Ovary (tissue), 9 donors: ENCODE results near the gene GRIK4. TPM values are rescaled to one million over a fixed set of nuclear protein-coding genes. Genes with fewer than 3 reads are reported as not detected.

ENCODE experiments used
- DNase-seq, 5 donors: peaks; one replicate each; pipeline ENCODE4 v3.0.0-alpha.2; 2019 to 2020
- H3K27ac ChIP-seq, 2 donors: fragments of 200-600 bp; one replicate each; pipeline versions ENCODE4 v1.5.1 to v1.8.0; 2019 to 2022
- H3K27me3 ChIP-seq: fragments of 200-600 bp; one replicate; pipeline ENCODE4 v1.8.0; 2022
- H3K36me3 ChIP-seq: fragments of 200-600 bp; sonication (generic); one replicate; pipeline ENCODE4 v1.5.1; 2019
- H3K4me1 ChIP-seq: one replicate; pipeline ENCODE4 v1.8.1; 2013; ENCODE audit warnings: mild to moderate bottlenecking, moderate library complexity; ENCODE audit not compliant: insufficient read depth
- H3K4me3 ChIP-seq: fragments of 200-600 bp; sonication (generic); one replicate; pipeline ENCODE4 v1.5.1; 2017
- H3K9me3 ChIP-seq, 2 donors: fragments of 200-600 bp in 1 of 2; sonication (generic) in 1 of 2; one replicate each; pipeline versions ENCODE4 v1.5.1 to v1.8.1; 2013 to 2019; ENCODE audit warnings: mild to moderate bottlenecking in 1 of 2, moderate library complexity in 1 of 2
- CTCF ChIP-seq, 3 donors: fragments of 450-650 bp in 2 of 3; fragments of 200-600 bp in 1 of 3; IDR thresholded peaks; one replicate each; pipeline versions ENCODE4 v1.5.1 to v1.8.0; 2016 to 2022; ENCODE audit warnings: antibody characterized with exemption in 3 of 3, mild to moderate bottlenecking in 1 of 3
- EP300 ChIP-seq: sonication (generic); formaldehyde crosslinking; IDR thresholded peaks from one replicate; pipeline ENCODE4 v1.6.1; 2017; ENCODE audit warnings: antibody characterized with exemption
- POLR2A ChIP-seq: fragments of 450-650 bp; IDR thresholded peaks from one replicate; pipeline ENCODE4 v1.6.1; 2017; ENCODE audit warnings: antibody characterized with exemption, mild to moderate bottlenecking, moderate library complexity
- WGBS, 3 donors: extraction: QIAGEN DNeasy Blood & Tissue Kit in 1 of 3; methylation state at CpG; one replicate each; pipeline versions ENCODE4 v1.1.5 to v1.1.7; 2013 to 2017; 5-methylcytosine and 5-hydroxymethylcytosine counted together
- intact Hi-C, 4 donors: fragments of 100-400 bp; cut with DNase I; formaldehyde crosslinking; loops; one replicate each; pipeline versions ENCODE4 v1.11.0 to v1.15.1; 2022 to 2023
- polyA plus RNA-seq, 2 donors: library from polyadenylated mRNA; stranded (reverse); fragments of 200-250 nt in 1 of 2; fragments of 350-450 nt in 1 of 2; fragmentation: Illumina TruSeq in 1 of 2; extraction: RNeasy Lipid Tissue Mini Kit (QIAGEN cat#74804) in 1 of 2; gene quantifications; one replicate each; pipeline ENCODE4 v1.2.3, GENCODE V29; 2013 to 2014
- total RNA-seq, 7 donors: library from RNA; depleted of rRNA in 2 of 7; stranded (reverse); fragments of >200 nt in 2 of 7; fragmentation: NEBNext Ultra II Directional in 3 of 7; extraction: Animal tissue kit (Norgen Biotek cat#: 25700) in 3 of 7; gene quantifications; one replicate each; pipeline versions ENCODE4 v1.1.0 to v1.2.4, GENCODE V29; 2016 to 2023
- donor health status: DM: no; HTN: no; CAD: no; lungs with moderate emphysema.
- donor health status: DM: no; HTN: no; CAD: no.
- donor health status: Bipolar disorder and iron deficiency.
- donor health status: DM: yes; HTN: yes; CAD: no.
- donor health status: DM: no; HTN: no; CAD: no.
- donor health status: DM: yes; HTN: yes; CAD: no.

GRIK4 gene
- total and polyA plus RNA-seq, 9 donors, result 1.3 to 13.4 (median 2.3) TPM

- intact Hi-C loops, result no loop called here
- Histone ChIP-seq H3K9me3 (no peaks in the 10 kb centered on the region), H3K27me3 (no peaks in the 10 kb centered on the region), H3K4me1 (no peaks in the 10 kb centered on the region), H3K36me3 (no peaks in the 10 kb centered on the region), H3K27ac (no peak overlapping the region), H3K4me3 (no peak overlapping the region)
- 56 to 69% (median 56%) methylated on average over 9 of the region's 9 CpGs for WGBS, 3 donors
- DNase-seq, result no peak
- no peak for TF ChIP-seq EP300
- TF ChIP-seq POLR2A, result no peak
- TF ChIP-seq CTCF (IDR thresholded peaks at IDR 0.05), result no peak
These were observed 397.1 kb downstream of the GRIK4 start for GRCh38 chr11:120908461-120909181.

GRCh38 chr11:120909676-120910416 lies 398.3 kb downstream of the GRIK4 start:
- H3K9me3 ChIP-seq, result no peaks in the 10 kb centered on the region
- 74 to 88% (median 87%) methylated on average over 5 of the region's 5 CpGs for WGBS, 3 donors
- no peak overlapping the region for H3K27ac ChIP-seq
- no peak overlapping the region for H3K4me3 ChIP-seq
- no peaks in the 10 kb centered on the region for H3K4me1 ChIP-seq
- intact Hi-C loops, result no loop called here
- no peak for DNase-seq
- no peaks in the 10 kb centered on the region for H3K36me3 ChIP-seq
- TF ChIP-seq EP300 (no peak), CTCF (IDR thresholded peaks at IDR 0.05) (no peak), POLR2A (no peak)
- H3K27me3 ChIP-seq, result no peaks in the 10 kb centered on the region

GRCh38 chr11:120911943-120912342 lies 400.4 kb downstream of the GRIK4 start:
- no peak for DNase-seq
- TF ChIP-seq CTCF (IDR thresholded peaks at IDR 0.05), result no peak
- TF ChIP-seq EP300, result no peak
- Histone ChIP-seq H3K27me3 (no peaks in the 10 kb centered on the region), H3K36me3 (no peaks in the 10 kb centered on the region), H3K4me1 (no peaks in the 10 kb centered on the region), H3K4me3 (no peak overlapping the region), H3K9me3 (no peaks in the 10 kb centered on the region), H3K27ac (no peak overlapping the region)
- intact Hi-C loops, result no loop called here
- WGBS, 3 donors, result 77 to 80% (median 78%) methylated on average over 3 of the region's 3 CpGs

- intact Hi-C loops, result no loop called here
- TF ChIP-seq EP300, result no peak
- TF ChIP-seq CTCF (IDR thresholded peaks at IDR 0.05), result no peak
- TF ChIP-seq POLR2A, result no peak
- 50 to 58% (median 57%) methylated on average over 5 of the region's 5 CpGs for WGBS, 3 donors
- no peaks in the 10 kb centered on the region for H3K27me3 ChIP-seq
- no peak overlapping the region for H3K27ac ChIP-seq
- no peaks in the 10 kb centered on the region for H3K4me1 ChIP-seq
- DNase-seq, result no peak
- H3K4me3 ChIP-seq, result no peak overlapping the region
- no peaks in the 10 kb centered on the region for H3K9me3 ChIP-seq
- no peaks in the 10 kb centered on the region for H3K36me3 ChIP-seq
These were observed 401.0 kb downstream of the GRIK4 start for GRCh38 chr11:120912504-120912903.
